HTR-8/SVneo (cell line): ENCODE data around the gene EPB41L4A.
A peak's percentile ranks its signal among the peaks of the same experiment; 100 is the strongest.

Source experiments
- DNase-seq: peaks from one replicate; pipeline ENCODE4 v3.0.0; 2011; ENCODE audit warnings: low spot score, mixed read lengths; ENCODE audit not compliant: insufficient read length
- FAIRE-seq: peaks from 2 replicates; lab custom pipeline; 2011; peaks lifted over from hg19 to GRCh38; lab: Jason Lieb, UNC

Gene EPB41L4A

DNA sequence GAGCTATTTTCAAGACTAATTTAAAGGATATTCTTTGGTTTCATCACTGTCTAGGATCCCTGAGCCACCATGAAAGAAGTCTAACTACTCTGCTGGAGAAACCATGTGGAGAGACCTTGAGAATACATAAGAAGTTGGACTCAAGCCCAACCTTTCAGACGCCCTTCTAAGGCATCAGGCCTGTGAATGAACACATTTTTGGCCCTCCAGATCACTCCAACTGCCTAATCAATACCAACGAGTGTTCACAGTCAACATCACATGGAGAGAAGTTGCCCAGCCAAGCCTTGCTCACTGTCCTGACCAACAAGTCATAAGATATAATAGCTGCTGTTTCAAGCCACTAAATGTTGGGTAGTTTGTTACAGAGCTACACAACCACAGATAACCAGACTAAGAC, 100.7 kb downstream of the EPB41L4A start:
- no peak for FAIRE-seq

GRCh38 chr5:112317866-112318265, 101.2 kb downstream of the EPB41L4A start:
- FAIRE-seq, result no peak
- no peak for DNase-seq

More for the DNA sequence above, 100.7 kb downstream of the EPB41L4A start:
- no peak for DNase-seq

- DNase-seq, result no peak
- FAIRE-seq, result no peak
Measured at GRCh38 chr5:112316731-112317130, 102.3 kb downstream of the EPB41L4A start.

DNA sequence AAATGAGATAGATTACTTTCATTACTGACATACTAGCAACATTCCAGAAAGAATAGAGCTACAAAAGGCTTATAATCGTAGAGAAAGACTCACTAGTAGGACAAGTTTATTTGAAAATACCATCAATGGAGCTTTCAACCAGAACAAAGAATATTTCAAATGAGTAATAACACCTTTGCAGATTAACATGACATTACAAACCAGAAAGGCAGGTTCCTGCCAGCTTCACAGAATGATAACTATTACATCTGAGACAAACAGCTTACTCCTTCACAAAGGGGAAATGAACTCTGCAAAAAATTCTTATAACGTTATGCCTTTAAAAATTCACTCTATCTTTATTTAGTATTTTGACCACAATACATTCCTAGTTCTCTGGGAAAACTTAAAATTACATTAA, 103.1 kb downstream of the EPB41L4A start:
- DNase-seq, result no peak
- FAIRE-seq, result no peak

- no peak for DNase-seq
- no peak for FAIRE-seq
Measured at GRCh38 chr5:112312295-112313275, 106.5 kb downstream of the EPB41L4A start.

- DNase-seq, result no peak
- FAIRE-seq, result no peak
Measured at GRCh38 chr5:112310746-112311145, 108.3 kb downstream of the EPB41L4A start.

DNA sequence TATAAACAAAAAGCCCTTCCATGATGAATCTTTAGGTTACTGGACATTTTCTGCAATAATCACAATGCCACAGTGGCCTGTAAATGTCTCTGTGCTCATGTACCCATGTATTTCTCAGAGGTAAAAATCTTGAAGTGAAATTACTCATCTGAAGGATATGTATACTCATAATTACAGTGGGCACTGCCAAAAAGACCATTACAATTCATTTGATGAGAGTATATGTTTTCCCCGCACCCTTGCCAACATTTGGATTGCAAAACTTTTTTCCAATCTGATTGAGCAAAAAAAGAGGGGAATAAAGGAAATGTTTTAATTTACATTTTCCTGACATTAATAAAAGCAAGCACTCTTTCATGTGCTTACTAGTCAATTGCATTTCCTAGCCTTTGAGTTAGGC, 110.5 kb downstream of the EPB41L4A start:
- FAIRE-seq, result no peak
- DNase-seq, result no peak

GRCh38 chr5:112306956-112307355, 112.1 kb downstream of the EPB41L4A start:
- DNase-seq, result no peak
- FAIRE-seq, result no peak

DNA sequence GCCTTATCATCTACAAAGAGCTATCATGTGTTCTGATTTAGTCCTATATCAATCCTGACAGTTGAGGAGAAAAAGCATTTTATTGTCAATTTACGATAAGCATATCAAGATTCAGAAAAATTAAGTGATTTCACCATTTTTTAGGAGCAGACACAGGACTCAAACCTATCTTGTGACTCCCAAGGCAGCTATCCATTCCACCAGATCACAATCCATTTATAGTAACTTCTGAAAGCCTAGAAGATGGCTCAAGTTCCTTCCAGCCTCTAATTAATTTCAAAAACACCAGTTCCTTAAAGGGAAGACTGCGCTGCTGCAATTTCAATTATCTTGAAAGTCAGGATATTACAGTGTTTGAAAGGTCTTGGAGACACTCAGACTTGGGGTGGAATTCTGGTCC, 114.3 kb downstream of the EPB41L4A start:
- DNase-seq (no peak), FAIRE-seq (no peak)

DNA sequence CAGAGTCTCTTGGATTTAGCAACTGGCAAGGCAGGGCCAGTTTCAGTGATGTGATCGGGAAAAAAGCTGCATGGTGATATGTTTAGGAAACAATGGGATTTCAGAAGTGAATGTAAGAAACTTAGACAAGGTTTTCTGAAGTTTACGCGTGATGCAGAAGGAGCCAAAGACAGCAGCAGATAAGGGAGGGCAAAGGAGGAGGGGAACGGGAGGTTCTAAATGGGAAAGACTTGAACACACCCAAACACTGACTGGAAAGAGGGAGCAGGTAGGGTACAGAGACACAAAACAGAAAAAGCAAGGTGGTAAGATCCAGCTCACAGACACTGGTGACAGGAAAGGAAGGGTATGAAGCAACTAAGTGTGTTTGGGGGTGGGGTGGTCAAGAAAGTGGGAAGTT, 115.4 kb downstream of the EPB41L4A start:
- no peak for DNase-seq
- no peak for FAIRE-seq

GRCh38 chr5:112294126-112294525, 125.0 kb downstream of the EPB41L4A start:
- DNase-seq (no peak), FAIRE-seq (no peak)

DNA sequence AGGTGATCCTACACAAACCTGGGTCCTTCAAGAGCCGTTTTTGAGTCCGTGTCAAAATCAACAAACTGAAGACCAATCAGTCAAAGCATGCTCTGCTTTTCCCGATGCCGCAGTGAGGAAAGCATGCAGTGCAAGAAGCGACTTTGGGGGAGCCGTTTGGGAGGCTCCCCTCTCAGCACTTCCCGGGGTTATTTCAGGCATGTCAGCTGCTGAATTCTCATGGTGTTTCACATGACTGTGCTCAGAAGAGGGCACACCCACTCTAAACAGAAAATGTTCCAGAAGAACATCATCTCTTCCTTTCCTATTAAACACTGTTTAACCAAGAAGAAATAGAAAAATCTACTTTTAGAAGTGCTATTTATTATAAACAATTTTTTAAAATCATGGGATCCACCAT, 125.5 kb downstream of the EPB41L4A start:
- no peak for FAIRE-seq
- no peak for DNase-seq

GRCh38 chr5:112290691-112291090, 128.4 kb downstream of the EPB41L4A start:
- FAIRE-seq, result peak; percentile 88

DNA sequence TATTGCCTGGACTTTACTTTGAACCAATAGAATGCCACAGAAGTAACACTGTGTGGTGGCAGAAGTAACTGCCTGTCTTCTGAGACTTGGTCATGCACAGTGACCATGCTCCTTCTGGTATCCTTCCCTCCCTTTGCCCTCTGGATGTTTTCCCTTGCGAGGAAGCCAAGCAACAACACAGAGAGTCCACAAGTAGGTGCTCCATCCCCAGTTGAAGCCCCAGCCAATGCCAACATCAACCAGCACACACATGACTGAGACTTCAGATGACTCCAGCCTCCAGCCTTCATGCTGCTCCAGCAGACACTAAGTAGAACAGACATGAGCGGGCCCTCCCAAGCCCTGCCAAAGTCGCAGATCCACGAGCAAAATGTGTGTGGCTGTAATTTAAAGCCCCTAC, 129.6 kb downstream of the EPB41L4A start:
- FAIRE-seq, result no peak
- DNase-seq, result no peak

More at GRCh38 chr5:112290691-112291090, 128.4 kb downstream of the EPB41L4A start:
- DNase-seq, result no peak

DNA sequence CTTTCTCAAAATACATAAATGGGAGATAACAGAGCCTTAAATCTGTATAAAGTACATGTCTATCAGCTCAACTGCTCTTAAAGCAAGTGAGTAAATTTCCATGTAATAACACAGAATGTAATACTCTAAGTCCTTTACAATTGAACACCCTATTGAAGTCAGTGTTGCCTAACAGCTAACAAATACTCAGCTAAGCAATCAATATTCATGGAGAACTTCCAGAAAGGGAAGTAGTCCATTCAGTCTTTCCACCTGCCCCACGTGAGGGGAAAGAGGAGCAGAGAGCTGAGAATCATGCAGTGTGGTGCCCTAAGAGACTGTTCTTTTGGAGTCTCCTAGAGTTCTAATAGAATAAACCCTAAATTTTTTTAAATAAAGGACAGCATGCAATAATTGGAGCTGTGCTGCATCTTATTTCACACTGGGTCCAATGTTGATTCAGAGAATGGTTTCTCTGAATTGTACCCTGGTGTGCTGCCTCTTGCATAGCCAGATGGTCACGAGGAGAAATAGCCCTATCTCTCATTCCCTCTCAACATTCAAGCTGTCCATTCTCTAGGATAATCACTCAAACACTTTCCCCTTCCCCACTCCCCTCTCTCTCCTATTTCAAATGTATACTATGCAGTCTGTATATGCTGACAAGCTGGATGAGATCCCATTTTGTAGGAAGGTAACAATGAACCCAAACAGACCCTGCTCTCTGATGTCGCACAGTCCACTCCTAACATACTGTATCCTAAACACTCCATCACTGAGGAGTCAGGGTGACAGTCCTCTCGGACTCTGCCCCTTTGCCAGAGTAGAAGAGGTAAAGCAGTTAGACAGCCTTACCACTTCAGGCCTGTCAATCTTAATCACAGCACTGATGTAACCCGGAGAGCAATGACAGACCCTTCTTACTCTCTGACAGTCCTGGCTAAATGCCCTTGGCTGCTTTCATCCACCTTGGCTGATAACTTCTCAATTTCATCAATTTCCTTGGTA, 134.8 kb downstream of the EPB41L4A start:
- no peak for FAIRE-seq

DNA sequence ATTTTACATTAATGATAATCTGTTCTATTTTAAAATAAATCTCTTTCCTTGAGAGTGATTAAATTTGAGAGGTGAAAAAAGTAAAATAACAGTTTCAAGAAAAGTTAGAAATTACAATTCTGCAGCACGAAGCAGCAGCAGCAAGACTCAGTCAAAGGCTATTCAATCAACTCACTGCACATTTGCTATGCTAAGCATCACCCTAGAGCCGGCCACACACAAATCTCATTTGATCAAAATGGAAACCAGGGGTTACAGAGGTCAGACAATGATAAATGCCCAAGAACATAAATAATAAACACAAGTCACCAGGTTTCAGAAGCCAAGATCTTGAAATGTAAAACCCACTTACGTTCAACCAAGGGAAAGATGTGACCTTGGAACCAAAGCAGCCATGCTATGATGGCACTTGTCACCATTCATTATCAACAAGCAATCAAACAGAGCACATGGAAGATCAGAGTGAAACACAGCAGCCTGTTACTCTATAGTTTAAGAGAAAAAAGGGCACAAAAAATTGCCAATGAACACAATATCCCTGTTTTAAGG, 136.0 kb downstream of the EPB41L4A start:
- DNase-seq, result no peak
- no peak for FAIRE-seq

More for the DNA sequence above, 134.8 kb downstream of the EPB41L4A start:
- DNase-seq, result no peak

DNA sequence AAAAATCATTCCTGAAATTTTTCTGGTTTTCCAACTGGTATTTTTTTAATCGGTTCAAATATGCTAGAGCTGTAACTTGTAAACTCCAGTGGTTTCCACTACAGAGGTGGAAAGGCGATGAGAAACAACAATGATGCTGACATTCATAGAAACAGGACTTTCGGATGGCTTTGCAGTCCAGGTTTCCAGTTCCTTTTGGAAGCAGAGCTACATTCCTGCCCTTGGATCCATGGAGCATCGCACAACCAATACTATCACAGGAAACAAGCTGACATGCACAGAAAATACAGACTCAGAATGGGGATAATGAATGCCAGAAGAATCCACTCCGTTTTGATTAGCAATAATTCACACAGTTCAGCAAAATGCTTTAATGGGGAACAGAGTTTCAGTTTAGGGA, 140.0 kb downstream of the EPB41L4A start:
- FAIRE-seq (no peak), DNase-seq (no peak)

- no peak for DNase-seq
Measured at GRCh38 chr5:112276991-112277390, 142.1 kb downstream of the EPB41L4A start.

GRCh38 chr5:112275671-112276070, 143.4 kb downstream of the EPB41L4A start:
- FAIRE-seq, result no peak

More at GRCh38 chr5:112276991-112277390, 142.1 kb downstream of the EPB41L4A start:
- FAIRE-seq, result no peak

More at GRCh38 chr5:112275671-112276070, 143.4 kb downstream of the EPB41L4A start:
- no peak for DNase-seq
